SK-N-SH (cell line): ENCODE measurements around the gene DCAF5. TPM values are rescaled to one million over a fixed set of nuclear protein-coding genes. Genes with fewer than 3 reads are reported as not detected.
"Not testable (repeated sequence)": the region's sequence is repeated elsewhere in the genome, so short reads cannot be mapped to it uniquely, and the experiment has no call there.

Experiments used
- CTCF ChIA-PET: fragments of 300-600, 350-600 bp; formaldehyde crosslinking; extraction: SDS; loops from one replicate; lab custom pipeline; 2021; lab: Yijun Ruan, JAX
- POLR2A ChIA-PET: fragments of 350-600 bp; sonication (Branson Sonifier 250); formaldehyde crosslinking; extraction: SDS; loops from one replicate; lab custom pipeline; 2020; ENCODE audit warnings: antibody characterized with exemption, inconsistent platforms; lab: Yijun Ruan, JAX
- DNase-seq: peaks from one replicate; pipeline ENCODE4 v3.0.0; 2012
- H2AFZ ChIP-seq: fragments of 200-600 bp; sonication (generic); 2 replicates; pipeline ENCODE4 v1.8.1; 2016; ENCODE audit warnings: antibody characterized with exemption, mild to moderate bottlenecking, low read depth
- H3F3A ChIP-seq: fragments of 200-600 bp; sonication (generic); replicated peaks from 2 replicates; pipeline ENCODE3; 2016; ENCODE audit warnings: antibody characterized with exemption, mild to moderate bottlenecking; ENCODE audit not compliant: insufficient read depth
- H3K27ac ChIP-seq, 2 experiments: fragments of 200-500 bp in 1 of 2; fragments of 200-600 bp in 1 of 2; sonication (Bioruptor generic) in 1 of 2; sonication (generic), shearing (Covaris generic) in 1 of 2; 2 replicates each; pipeline versions ENCODE4 v1.5.1 to v1.6.1; 2014 to 2016; ENCODE audit warnings: low read depth in 2 of 2, inconsistent platforms in 1 of 2, low read length in 1 of 2, mild to moderate bottlenecking in 1 of 2, mixed read lengths in 1 of 2
- H3K27me3 ChIP-seq: fragments of 200-600 bp; sonication (generic), shearing (Covaris generic); 2 replicates; pipeline ENCODE4 v1.6.1; 2016; ENCODE audit warnings: mixed run types; ENCODE audit not compliant: insufficient read depth
- H3K36me3 ChIP-seq, 2 experiments: fragments of 200-500 bp in 1 of 2; fragments of 200-600 bp in 1 of 2; sonication (Bioruptor generic) in 1 of 2; sonication (generic) in 1 of 2; replicated peaks in 1 of 2; 2 replicates each; pipeline versions ENCODE3 to v1.5.1; 2014 to 2016; ENCODE audit warnings: low read length in 1 of 2, mild to moderate bottlenecking in 1 of 2; ENCODE audit not compliant: insufficient read depth in 2 of 2, control insufficient read depth in 1 of 2
- H3K4me1 ChIP-seq, 2 experiments: fragments of 200-500 bp in 1 of 2; fragments of 200-600 bp in 1 of 2; sonication (Bioruptor generic) in 1 of 2; sonication (generic), shearing (Covaris generic) in 1 of 2; 2 replicates each; pipeline versions ENCODE4 v1.5.1 to v1.6.1; 2014 to 2016; ENCODE audit warnings: low read depth in 1 of 2, low read length in 1 of 2, mixed run types in 1 of 2; ENCODE audit not compliant: insufficient read depth in 2 of 2, control insufficient read depth in 1 of 2
- H3K4me2 ChIP-seq: fragments of 200-600 bp; sonication (generic), shearing (Covaris generic); 2 replicates; pipeline ENCODE4 v1.6.1; 2017; ENCODE audit warnings: mixed run types
- H3K4me3 ChIP-seq, 2 experiments: fragments of 200-500 bp in 1 of 2; fragments of 200-600 bp in 1 of 2; sonication (Bioruptor generic) in 1 of 2; sonication (generic), shearing (Covaris generic) in 1 of 2; 2 replicates each; pipeline versions ENCODE4 v1.5.1 to v1.8.1; 2014 to 2016; ENCODE audit warnings: low read depth in 2 of 2, inconsistent platforms in 1 of 2, low read length in 1 of 2, mild to moderate bottlenecking in 1 of 2, mixed read lengths in 1 of 2, moderate library complexity in 1 of 2
- H3K79me2 ChIP-seq: fragments of 200-600 bp; sonication (generic); 2 replicates; pipeline ENCODE4 v1.8.1; 2017; ENCODE audit warnings: mild to moderate bottlenecking; ENCODE audit not compliant: insufficient read depth
- H3K9ac ChIP-seq: fragments of 200-600 bp; sonication (generic); 2 replicates; pipeline ENCODE4 v1.6.1; 2017; ENCODE audit warnings: mixed run types
- H3K9me2 ChIP-seq: fragments of 200-600 bp; sonication (generic); 2 replicates; pipeline ENCODE4 v1.6.1; 2017; ENCODE audit warnings: mixed run types
- H3K9me3 ChIP-seq: fragments of 200-600 bp; sonication (generic); 2 replicates; pipeline ENCODE4 v1.6.1; 2017; ENCODE audit warnings: mixed run types, mild to moderate bottlenecking, moderate library complexity
- H4K20me1 ChIP-seq: fragments of 200-600 bp; sonication (generic); 2 replicates; pipeline ENCODE4 v1.6.1; 2017; ENCODE audit warnings: mild to moderate bottlenecking, mixed run types; ENCODE audit not compliant: insufficient read depth
- CHD2 ChIP-seq: fragments of 150-350 bp; IDR thresholded peaks from 2 replicates; pipeline ENCODE4 v1.6.1; 2018; ENCODE audit warnings: low read length; ENCODE audit not compliant: partially characterized antibody
- ELF1 ChIP-seq: IDR thresholded peaks from 2 replicates; pipeline ENCODE4 v1.4.0; 2012
- FOXM1 ChIP-seq: IDR thresholded peaks from 2 replicates; pipeline ENCODE4 v1.4.0; 2012; ENCODE audit warnings: low read depth, mild to moderate bottlenecking
- NFIC ChIP-seq: IDR thresholded peaks from 2 replicates; pipeline ENCODE4 v1.4.0; 2012; ENCODE audit warnings: borderline replicate concordance
- NRF1 ChIP-seq: IDR thresholded peaks from 2 replicates; pipeline ENCODE4 v1.6.1; 2012; ENCODE audit warnings: low read depth, mild to moderate bottlenecking, low read length
- SIN3A ChIP-seq: IDR thresholded peaks from 2 replicates; pipeline ENCODE4 v1.6.1; 2012; ENCODE audit warnings: low read depth, mild to moderate bottlenecking, low read length, moderate library complexity, borderline replicate concordance
- SMC3 ChIP-seq: IDR thresholded peaks from 2 replicates; pipeline ENCODE4 v1.6.1; 2012; ENCODE audit warnings: low read depth, low read length, improper control_type of control experiment
- WGBS: methylation state at CpG from one replicate; pipeline ENCODE4 v1.1.6; 2017; ENCODE audit warnings: low lambda C conversion rate; 5-methylcytosine and 5-hydroxymethylcytosine counted together
- polyA plus RNA-seq, 3 experiments: library from polyadenylated mRNA; depleted of rRNA; stranded (reverse); fragments of >200 nt; gene quantifications; 2 replicates each; pipeline ENCODE4 v1.2.3, GENCODE V29; 2012
- TF ChIP-seq, protein P1 (sequence below): IDR thresholded peaks from 2 replicates; pipeline ENCODE4 v1.4.0; 2012; ENCODE audit warnings: low read depth, borderline replicate concordance
- TF ChIP-seq, protein P2 (sequence below): IDR thresholded peaks from 2 replicates; pipeline ENCODE4 v1.4.0; 2012; ENCODE audit warnings: low read depth, borderline replicate concordance
- TF ChIP-seq, protein P3 (sequence below): IDR thresholded peaks from 2 replicates; pipeline ENCODE4 v1.4.0; 2012; ENCODE audit warnings: low read depth

Gene DCAF5
- polyA plus RNA-seq, 1 of the 3 experiments (the other 2 are of a cell fraction) = 26.7 TPM

DNA sequence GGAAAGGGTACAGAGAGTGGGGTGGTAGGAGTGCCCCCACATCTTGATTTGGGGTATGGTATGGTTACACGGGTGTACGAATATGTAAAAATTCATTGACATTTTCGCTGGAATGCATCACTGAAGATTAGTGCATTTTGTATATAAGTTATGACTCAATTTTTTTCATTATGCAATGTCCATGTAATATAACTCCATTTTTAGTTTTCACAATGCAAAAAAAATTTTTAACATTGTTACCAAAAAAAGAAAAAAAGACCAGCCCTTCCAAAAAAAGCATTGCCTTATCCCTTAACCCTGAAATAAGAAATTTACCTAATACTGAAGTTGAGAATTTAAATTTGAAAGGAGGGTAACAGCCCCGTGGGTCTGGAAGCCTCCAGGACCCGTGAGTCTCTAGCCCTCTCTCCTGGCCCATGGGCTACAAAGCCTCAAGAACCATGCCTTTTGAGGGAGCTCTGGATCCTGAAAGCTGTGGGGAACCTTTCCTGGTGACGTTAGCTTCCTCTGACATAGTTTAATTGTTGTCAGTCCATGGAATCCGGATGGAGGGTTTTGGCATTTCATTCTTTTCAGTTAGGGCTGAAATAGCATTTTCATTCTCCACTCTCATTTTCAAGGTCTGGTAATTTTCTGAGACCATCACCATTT is 118.2 kb downstream of the DCAF5 start (continued):
- TF ChIP-seq NRF1 (no peak), SMC3 (no peak), SIN3A (no peak)
- TF ChIP-seq, protein P1, sequence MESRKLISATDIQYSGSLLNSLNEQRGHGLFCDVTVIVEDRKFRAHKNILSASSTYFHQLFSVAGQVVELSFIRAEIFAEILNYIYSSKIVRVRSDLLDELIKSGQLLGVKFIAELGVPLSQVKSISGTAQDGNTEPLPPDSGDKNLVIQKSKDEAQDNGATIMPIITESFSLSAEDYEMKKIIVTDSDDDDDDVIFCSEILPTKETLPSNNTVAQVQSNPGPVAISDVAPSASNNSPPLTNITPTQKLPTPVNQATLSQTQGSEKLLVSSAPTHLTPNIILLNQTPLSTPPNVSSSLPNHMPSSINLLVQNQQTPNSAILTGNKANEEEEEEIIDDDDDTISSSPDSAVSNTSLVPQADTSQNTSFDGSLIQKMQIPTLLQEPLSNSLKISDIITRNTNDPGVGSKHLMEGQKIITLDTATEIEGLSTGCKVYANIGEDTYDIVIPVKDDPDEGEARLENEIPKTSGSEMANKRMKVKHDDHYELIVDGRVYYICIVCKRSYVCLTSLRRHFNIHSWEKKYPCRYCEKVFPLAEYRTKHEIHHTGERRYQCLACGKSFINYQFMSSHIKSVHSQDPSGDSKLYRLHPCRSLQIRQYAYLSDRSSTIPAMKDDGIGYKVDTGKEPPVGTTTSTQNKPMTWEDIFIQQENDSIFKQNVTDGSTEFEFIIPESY = no peak

DNA sequence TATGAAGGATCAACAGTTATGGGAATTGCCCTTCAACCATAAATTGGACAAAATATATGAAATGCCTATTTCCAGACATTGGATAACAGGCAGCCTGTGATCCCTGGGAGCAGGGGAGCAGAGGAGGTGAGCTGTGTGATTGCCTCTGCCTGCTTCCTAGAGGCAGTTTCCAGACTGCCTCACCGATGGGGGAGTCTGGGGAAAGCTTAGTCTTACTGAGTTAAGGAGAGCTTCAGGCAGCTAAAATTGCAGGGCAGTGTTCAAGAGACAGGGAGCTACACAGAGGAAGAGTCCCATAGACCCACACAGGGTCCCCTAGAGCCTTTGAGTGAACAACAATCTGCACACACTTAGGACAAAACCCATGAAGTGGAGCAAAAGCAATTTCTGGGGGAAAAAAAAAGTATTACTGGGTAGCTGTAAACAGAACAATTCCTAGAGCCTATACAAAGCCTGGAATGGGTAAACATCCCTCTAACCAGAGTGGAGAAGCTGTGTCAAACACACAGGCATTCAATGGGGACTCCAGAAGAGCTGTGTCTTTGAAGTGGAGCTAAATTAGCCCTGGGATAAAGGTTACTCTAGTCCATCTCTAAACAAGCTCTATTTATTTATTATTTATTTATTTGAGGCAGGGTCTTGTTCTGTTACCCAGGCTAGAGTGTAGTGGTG is 125.5 kb downstream of the DCAF5 start:
- POLR2A ChIA-PET = interaction anchor here (1.0 kb wide), 1 partner anchor 11 kb away, joined by 3 read pairs; no protein-coding TSS in a partner anchor
- Histone ChIP-seq H3K27ac (no peak overlapping the region), H3K9me2 (no peaks in the 10 kb centered on the region), H3F3A (peaks cover 6% of the 10 kb centered on the region), H3K4me1 (no peaks in the 10 kb centered on the region), H3K4me3 (no peak overlapping the region), H4K20me1 (no peaks in the 10 kb centered on the region), H3K36me3 (no peaks in the 10 kb centered on the region), H2AFZ (no peak overlapping the region), H3K9me3 (no peaks in the 10 kb centered on the region), H3K9ac (no peak overlapping the region), H3K27me3 (no peaks in the 10 kb centered on the region), H3K4me2 (no peak overlapping the region), H3K79me2 (no peaks in the 10 kb centered on the region)
- no peak for DNase-seq
- CTCF ChIA-PET = interaction anchor here (0.9 to 1.0 kb wide), 4 partner anchors 15 to 80 kb away, joined by 3 to 4 read pairs (median 3); no protein-coding TSS in a partner anchor
- no peak for TF ChIP-seq FOXM1
- TF ChIP-seq NFIC = no peak
- WGBS = 43% methylated on average over 1 of the region's 1 CpG

DNA sequence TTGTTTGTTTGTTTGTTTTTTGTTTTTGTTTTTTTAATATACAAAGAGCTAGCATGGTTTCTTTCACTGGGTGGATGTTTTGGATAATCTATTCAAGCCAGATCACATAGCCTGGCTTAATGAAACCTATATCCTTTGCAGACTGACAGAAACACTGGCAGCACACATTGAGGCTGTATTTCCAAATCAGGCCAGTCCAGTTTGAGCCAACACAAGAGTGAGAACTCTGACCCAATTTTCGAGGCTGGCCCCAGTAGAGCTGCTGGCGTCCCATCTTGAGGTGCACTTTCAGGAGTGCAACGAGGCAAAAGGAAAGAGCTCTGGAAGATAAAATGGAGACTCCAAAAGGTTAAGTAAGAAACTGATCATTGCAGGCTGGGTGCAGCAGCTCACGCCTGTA is 129.9 kb downstream of the DCAF5 start:
- POLR2A ChIA-PET = no interaction called here
- no peak overlapping the region for H2AFZ ChIP-seq
- H4K20me1 ChIP-seq = no peaks in the 10 kb centered on the region
- H3K36me3 ChIP-seq = no peaks in the 10 kb centered on the region
- no peaks in the 10 kb centered on the region for H3K4me1 ChIP-seq
- no peak overlapping the region for H3K4me2 ChIP-seq
- no peak overlapping the region for H3K27ac ChIP-seq
- H3K79me2 ChIP-seq = no peaks in the 10 kb centered on the region
- TF ChIP-seq ELF1 = no peak
- TF ChIP-seq, protein P2, sequence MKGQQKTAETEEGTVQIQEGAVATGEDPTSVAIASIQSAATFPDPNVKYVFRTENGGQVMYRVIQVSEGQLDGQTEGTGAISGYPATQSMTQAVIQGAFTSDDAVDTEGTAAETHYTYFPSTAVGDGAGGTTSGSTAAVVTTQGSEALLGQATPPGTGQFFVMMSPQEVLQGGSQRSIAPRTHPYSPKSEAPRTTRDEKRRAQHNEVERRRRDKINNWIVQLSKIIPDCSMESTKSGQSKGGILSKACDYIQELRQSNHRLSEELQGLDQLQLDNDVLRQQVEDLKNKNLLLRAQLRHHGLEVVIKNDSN = no peak
- TF ChIP-seq, protein P3, sequence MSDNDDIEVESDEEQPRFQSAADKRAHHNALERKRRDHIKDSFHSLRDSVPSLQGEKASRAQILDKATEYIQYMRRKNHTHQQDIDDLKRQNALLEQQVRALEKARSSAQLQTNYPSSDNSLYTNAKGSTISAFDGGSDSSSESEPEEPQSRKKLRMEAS = no peak
- no peak for TF ChIP-seq CHD2
- no peaks in the 10 kb centered on the region for H3K9me3 ChIP-seq
- 77% methylated on average over 4 of the region's 4 CpGs for WGBS
- H3K9me2 ChIP-seq = no peaks in the 10 kb centered on the region
- no peaks in the 10 kb centered on the region for H3F3A ChIP-seq
- no peak overlapping the region for H3K4me3 ChIP-seq
- H3K27me3 ChIP-seq = no peaks in the 10 kb centered on the region
- CTCF ChIA-PET = interaction anchor here (1.6 kb wide), 1 partner anchor 9 kb away, joined by 3 read pairs; no protein-coding TSS in a partner anchor
- no peak for DNase-seq
- H3K9ac ChIP-seq = no peak overlapping the region

DNA sequence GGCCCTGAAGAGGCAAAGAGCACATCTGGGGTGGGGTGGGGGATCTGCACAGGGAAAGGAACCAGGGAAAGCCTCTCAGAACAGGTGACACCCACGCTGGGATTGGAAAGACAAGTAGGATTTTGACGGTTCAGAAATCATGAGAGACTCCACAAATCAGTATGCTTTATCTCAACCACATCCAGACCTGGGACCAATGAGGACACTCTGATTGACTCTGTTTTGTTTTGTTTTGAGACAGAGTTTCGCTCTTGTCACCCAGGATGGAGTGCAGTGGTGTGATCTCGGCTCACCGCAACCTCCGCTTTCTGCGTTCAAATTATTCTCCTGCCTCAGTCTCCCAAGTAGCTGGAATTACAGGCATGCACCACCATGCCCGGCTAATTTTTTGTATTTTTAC is 130.8 kb downstream of the DCAF5 start:
- H3K9me2 ChIP-seq, CTCF ChIA-PET, H3K9me3 ChIP-seq, POLR2A ChIA-PET, H4K20me1 ChIP-seq, H2AFZ ChIP-seq, H3K27me3 ChIP-seq, H3F3A ChIP-seq, DNase-seq, H3K36me3 ChIP-seq, H3K4me1 ChIP-seq, H3K4me3 ChIP-seq, H3K79me2 ChIP-seq, H3K27ac ChIP-seq, H3K9ac ChIP-seq, H3K4me2 ChIP-seq: not testable (repeated sequence)
- WGBS = 92% methylated on average over 8 of the region's 8 CpGs
